ENCODE data around the gene TNS2. TPM values are rescaled to one million over a fixed set of nuclear protein-coding genes. Genes with fewer than 3 reads are reported as not detected.

The TNS2 gene
- total RNA-seq, 4 donors from 2014 or later, result 173 to 226 (median 202) TPM

GRCh38 chr12:53098354-53098981 lies 48.6 kb downstream of the TNS2 start:
- no peak for TF ChIP-seq EP300 (IDR thresholded peaks at IDR 0.05)
- peak; percentile 39 to 67 for TF ChIP-seq POLR2AphosphoS5 (IDR thresholded peaks at IDR 0.05)
- WGBS, result 33% methylated on average over 13 of the region's 13 CpGs
- no peak for DNase-seq (ENCODE audit: extremely low spot score)
- no peaks in the 10 kb centered on the region for H3K9me3 ChIP-seq
- peak overlapping the region; percentile 87 to 96 (median 91) for H3K27ac ChIP-seq (replicated peaks in 1 of 4)
- H3K4me3 ChIP-seq, result peak overlapping the region; percentile 69 to 78 (median 71)
- no peaks in the 10 kb centered on the region for H3K27me3 ChIP-seq
- intact Hi-C loops (cut with DNase I), result no loop called here
- H3K4me1 ChIP-seq, result peaks cover 32 to 65% (median 52%) of the 10 kb centered on the region in 4 donors
- H3K36me3 ChIP-seq, result peaks cover 8 to 24% (median 19%) of the 10 kb centered on the region in 4 donors

GRCh38 chr12:53099071-53099882 lies 49.4 kb downstream of the TNS2 start:
- 23% methylated on average over 6 of the region's 6 CpGs for WGBS
- H3K4me3 ChIP-seq, result peak overlapping the region; percentile 69 to 78 (median 71)
- TF ChIP-seq EP300 (IDR thresholded peaks at IDR 0.05) (no peak), CTCF (IDR thresholded peaks at IDR 0.05) (peak; percentile 97 to 100 (median 99)), POLR2AphosphoS5 (IDR thresholded peaks at IDR 0.05) (peak; percentile 84 to 90)

GRCh38 chr12:53100466-53101151 lies 50.7 kb downstream of the TNS2 start:
- TF ChIP-seq POLR2A (IDR thresholded peaks at IDR 0.05; ENCODE audit: low read depth) (no peak), EP300 (IDR thresholded peaks at IDR 0.05) (no peak), POLR2AphosphoS5 (IDR thresholded peaks at IDR 0.05) (no peak), CTCF (IDR thresholded peaks at IDR 0.05) (no peak)
- DNase-seq (ENCODE audit: extremely low spot score), result no peak
- Histone ChIP-seq H3K27me3 (no peaks in the 10 kb centered on the region), H3K4me1 (peaks cover 32 to 66% (median 51%) of the 10 kb centered on the region in 4 donors), H3K9me3 (no peaks in the 10 kb centered on the region), H3K36me3 (peaks cover 8 to 24% (median 19%) of the 10 kb centered on the region in 4 donors), H3K4me3 (peak overlapping the region in 2 of 4 donors; percentile 9 to 23), H3K27ac (replicated peaks in 1 of 4) (peak overlapping the region in 2 of 4 donors; percentile 0 to 20)
- 83% methylated on average over 7 of the region's 13 CpGs for WGBS
- intact Hi-C loops (cut with DNase I), result no loop called here

More at GRCh38 chr12:53099071-53099882, 49.4 kb downstream of the TNS2 start:
- peak; percentile 99 for DNase-seq (ENCODE audit: extremely low spot score)
- Histone ChIP-seq H3K9me3 (no peaks in the 10 kb centered on the region), H3K36me3 (peaks cover 8 to 24% (median 19%) of the 10 kb centered on the region in 4 donors), H3K27me3 (no peaks in the 10 kb centered on the region), H3K4me1 (peaks cover 32 to 66% (median 52%) of the 10 kb centered on the region in 4 donors), H3K27ac (replicated peaks in 1 of 4) (peak overlapping the region; percentile 87 to 96 (median 91))
- intact Hi-C loops (cut with DNase I), result loop anchor here (1.0 kb wide), 1 partner anchor 33 kb away; no protein-coding TSS in a partner anchor

- intact Hi-C loops (cut with DNase I), result no loop called here
- Histone ChIP-seq H3K4me1 (peaks cover 25 to 60% (median 46%) of the 10 kb centered on the region in 4 donors), H3K27me3 (no peaks in the 10 kb centered on the region), H3K27ac (replicated peaks in 1 of 4) (no peak overlapping the region), H3K36me3 (peaks cover 8 to 24% (median 19%) of the 10 kb centered on the region in 4 donors), H3K9me3 (no peaks in the 10 kb centered on the region), H3K4me3 (no peak overlapping the region)
- WGBS, result 87% methylated on average over 7 of the region's 7 CpGs
- DNase-seq (ENCODE audit: extremely low spot score), result no peak
- no peak for TF ChIP-seq CTCF (IDR thresholded peaks at IDR 0.05)
- no peak for TF ChIP-seq POLR2A (IDR thresholded peaks at IDR 0.05; ENCODE audit: low read depth)
Measured at GRCh38 chr12:53101266-53101665, 51.4 kb downstream of the TNS2 start.

Data from esophagus muscularis mucosa (tissue), 4 donors.